Lung (tissue), 12 donors: ENCODE results near the gene DENND6B. TPM values are rescaled to one million over a fixed set of nuclear protein-coding genes. Genes with fewer than 3 reads are reported as not detected.

Experiments
- ATAC-seq: fragments of 200-7000 bp; cut with Tn5 transposase; one replicate; pipeline ENCODE4 v1.9.1; 2020; ENCODE audit warnings: moderate number of reproducible peaks; ENCODE audit not compliant: insufficient read depth, low FRiP score
- DNase-seq, 3 donors: peaks; one replicate each; pipeline ENCODE4 v3.0.0-alpha.2; 2013 to 2017
- H3K27ac ChIP-seq, 2 donors: one replicate each; pipeline ENCODE4 v1.5.1; 2013; ENCODE audit warnings: mild to moderate bottlenecking in 2 of 2, moderate library complexity in 2 of 2, control low read depth in 1 of 2, inconsistent platforms in 1 of 2, low read depth in 1 of 2, low read length in 1 of 2
- H3K27me3 ChIP-seq, 3 donors: one replicate each; pipeline ENCODE4 v1.5.1; 2013; ENCODE audit warnings: low read length in 2 of 3; ENCODE audit not compliant: control insufficient read depth in 3 of 3, insufficient read depth in 3 of 3
- H3K36me3 ChIP-seq, 4 donors: one replicate each; pipeline ENCODE4 v1.5.1; 2013; ENCODE audit warnings: low read length in 4 of 4, mild to moderate bottlenecking in 1 of 4, moderate library complexity in 1 of 4; ENCODE audit not compliant: control insufficient read depth in 4 of 4, insufficient read depth in 4 of 4
- H3K4me1 ChIP-seq, 5 donors: one replicate each; pipeline ENCODE4 v1.5.1; 2013; ENCODE audit warnings: low read length in 5 of 5, mild to moderate bottlenecking in 2 of 5, moderate library complexity in 1 of 5; ENCODE audit not compliant: control insufficient read depth in 5 of 5, insufficient read depth in 5 of 5
- H3K4me3 ChIP-seq: one replicate; pipeline ENCODE4 v1.5.1; 2013; ENCODE audit warnings: mild to moderate bottlenecking, control low read depth, moderate library complexity
- H3K9ac ChIP-seq, 2 donors: one replicate each; pipeline ENCODE4 v1.5.1; 2013; ENCODE audit warnings: low read length in 2 of 2, control low read depth in 1 of 2; ENCODE audit not compliant: insufficient read depth in 1 of 2
- H3K9me3 ChIP-seq, 4 donors: one replicate each; pipeline ENCODE4 v1.5.1; 2013; ENCODE audit warnings: low read length in 3 of 4, mild to moderate bottlenecking in 1 of 4, moderate library complexity in 1 of 4; ENCODE audit not compliant: control insufficient read depth in 4 of 4, insufficient read depth in 3 of 4
- CTCF ChIP-seq: IDR thresholded peaks from 2 replicates; pipeline ENCODE4 v1.5.1; 2012; ENCODE audit warnings: mild to moderate bottlenecking; ENCODE audit errors: control extremely low read depth, extremely low read depth
- WGBS, 2 donors: extraction: QIAGEN DNeasy Blood & Tissue Kit; methylation state at CpG; one replicate each; pipeline ENCODE4 v1.1.7; 2013; 5-methylcytosine and 5-hydroxymethylcytosine counted together
- polyA plus RNA-seq, 2 donors: library from polyadenylated mRNA; stranded (reverse); fragments of 200-250 nt; gene quantifications; one replicate each; pipeline ENCODE4 v1.2.1, GENCODE V29; 2013
- total RNA-seq, 2 donors: library from RNA; depleted of rRNA in 1 of 2; stranded (reverse); fragments of >200 nt in 1 of 2; gene quantifications; one replicate each; pipeline ENCODE4 v1.2.1, GENCODE V29; 2014 to 2021
- donor health status: control.
- donor health status: control.
- donor health status: Bipolar disorder and iron deficiency.
- donor health status: healthy.
- donor health status: DM: yes; HTN: yes; CAD: no.

DENND6B gene
- total and polyA plus RNA-seq, 4 donors = 8.0 to 26.0 (median 12.6) TPM

DNA sequence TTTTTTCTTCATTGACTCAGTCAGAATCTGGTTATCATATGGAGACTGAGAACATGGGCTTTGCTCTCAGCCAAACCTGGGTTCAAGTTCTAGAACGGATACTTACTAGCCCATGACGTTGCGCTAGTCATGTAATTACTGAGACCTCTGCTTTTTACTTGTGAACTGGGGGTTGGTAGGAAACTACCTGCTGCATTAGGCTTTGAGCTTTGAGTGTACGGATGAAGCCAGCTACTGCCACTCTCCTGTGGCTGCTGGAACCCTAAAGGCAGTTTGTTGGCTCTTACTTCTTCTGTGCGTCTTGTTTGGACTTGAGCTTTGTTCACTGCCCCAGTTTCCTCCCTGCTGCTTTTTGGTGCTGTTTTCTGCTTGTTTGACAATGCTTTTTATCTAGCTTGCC, 34.4 kb upstream of the DENND6B start:
- ATAC-seq (no peak), DNase-seq (no peak)
- Histone ChIP-seq H3K27ac (no peak overlapping the region), H3K27me3 (no peaks in the 10 kb centered on the region), H3K9me3 (no peaks in the 10 kb centered on the region), H3K4me1 (peaks cover 0 to 6% (median 5%) of the 10 kb centered on the region in 5 donors), H3K9ac (no peak overlapping the region), H3K4me3 (no peak overlapping the region), H3K36me3 (peaks cover 0 to 12% (median 8%) of the 10 kb centered on the region in 4 donors)
- 91 to 96% methylated on average over 5 of the region's 5 CpGs for WGBS, 2 donors
- TF ChIP-seq CTCF = no peak

DNA sequence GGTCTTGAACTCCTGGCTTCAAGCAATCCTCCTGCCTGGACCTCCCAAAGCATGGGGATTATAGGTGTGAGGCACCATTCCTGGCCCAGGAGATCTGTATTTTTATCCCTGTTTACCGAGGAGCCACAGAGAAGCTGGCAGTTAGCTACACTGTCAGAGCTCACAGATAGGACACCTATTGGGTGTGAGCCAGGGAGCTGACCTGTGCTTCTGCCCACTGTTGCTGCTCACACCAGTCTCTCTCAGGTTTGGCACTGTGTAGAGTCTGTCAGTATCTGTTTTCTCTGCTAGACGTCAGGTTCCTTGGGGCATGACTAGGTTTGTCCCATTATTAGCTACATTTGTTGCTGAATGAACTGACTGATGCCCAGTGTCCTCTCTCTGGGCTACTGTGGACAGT, 33.8 kb upstream of the DENND6B start:
- no peak overlapping the region for H3K4me3 ChIP-seq
- H3K4me1 ChIP-seq = peaks cover 0 to 5% (median 0%) of the 10 kb centered on the region in 5 donors
- DNase-seq = no peak
- H3K9me3 ChIP-seq = no peaks in the 10 kb centered on the region
- 83 to 92% methylated on average over 2 of the region's 2 CpGs for WGBS, 2 donors
- no peak overlapping the region for H3K27ac ChIP-seq
- no peak overlapping the region for H3K9ac ChIP-seq
- H3K27me3 ChIP-seq = no peaks in the 10 kb centered on the region
- peaks cover 0 to 12% (median 8%) of the 10 kb centered on the region in 4 donors for H3K36me3 ChIP-seq
- ATAC-seq = no peak
- TF ChIP-seq CTCF = no peak

- Histone ChIP-seq H3K4me3 (no peak overlapping the region), H3K9ac (no peak overlapping the region), H3K9me3 (no peaks in the 10 kb centered on the region), H3K27me3 (no peaks in the 10 kb centered on the region), H3K4me1 (peaks cover 0 to 3% (median 0%) of the 10 kb centered on the region in 5 donors), H3K36me3 (peaks cover 2 to 14% (median 10%) of the 10 kb centered on the region in 4 donors), H3K27ac (no peak overlapping the region)
- no peak for TF ChIP-seq CTCF
- ATAC-seq (no peak), DNase-seq (no peak)
- 92 to 98% methylated on average over 10 of the region's 10 CpGs for WGBS, 2 donors
Measured at GRCh38 chr22:50357756-50358155, 30.9 kb upstream of the DENND6B start.

DNA sequence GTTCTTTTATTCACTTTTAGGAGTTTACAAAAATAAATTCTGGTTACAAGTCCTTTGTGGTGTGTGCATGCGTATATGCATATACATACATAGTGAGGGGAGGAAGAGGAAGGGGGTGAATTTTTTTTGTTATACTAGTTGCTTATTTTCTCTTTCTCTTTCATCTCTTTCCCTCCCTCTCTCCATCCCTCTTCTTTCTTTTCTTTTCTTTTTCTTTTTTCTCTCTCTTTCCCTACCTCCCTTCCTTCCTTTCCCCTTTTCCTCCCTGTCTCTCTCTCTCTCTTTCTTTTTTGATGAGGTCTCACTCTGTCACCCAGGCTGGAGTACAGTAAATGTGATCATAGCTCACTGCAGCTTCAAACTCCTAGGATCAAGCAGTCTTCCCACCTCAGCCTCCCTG, 30.4 kb upstream of the DENND6B start:
- Histone ChIP-seq H3K27me3 (no peaks in the 10 kb centered on the region), H3K36me3 (peaks cover 3 to 17% (median 12%) of the 10 kb centered on the region in 4 donors), H3K27ac (no peak overlapping the region), H3K9me3 (no peaks in the 10 kb centered on the region), H3K9ac (no peak overlapping the region), H3K4me3 (no peak overlapping the region), H3K4me1 (peaks cover 0 to 3% (median 0%) of the 10 kb centered on the region in 5 donors)
- TF ChIP-seq CTCF = no peak
- ATAC-seq (no peak), DNase-seq (no peak)
- WGBS, 2 donors = 90 to 95% methylated on average over 1 of the region's 1 CpG
